Memory B cell (primary cell): ENCODE measurements around the gene DNMT3A.

Experiments used
- ATAC-seq: fragments of 150-1000 bp; cut with Tn5 transposase; 2 replicates; pipeline ENCODE4 v1.10.0; 2021; ENCODE audit warnings: low read depth, mild to moderate bottlenecking, moderate library complexity
- DNase-seq, 2 donors: peaks; one replicate each; pipeline ENCODE4 v3.0.0; 2022; ENCODE audit warnings: low spot score in 2 of 2
- H3K27ac Mint-ChIP-seq: one replicate; pipeline ENCODE4 v1.8.0; 2022; ENCODE audit warnings: mild to moderate bottlenecking, moderate library complexity, mixed read lengths
- H3K27me3 Mint-ChIP-seq: one replicate; pipeline ENCODE4 v1.8.0; 2022; ENCODE audit warnings: mixed read lengths
- H3K36me3 Mint-ChIP-seq: one replicate; pipeline ENCODE4 v1.8.0; 2022; ENCODE audit warnings: mild to moderate bottlenecking, mixed read lengths
- H3K4me1 Mint-ChIP-seq: one replicate; pipeline ENCODE4 v1.8.0; 2022; ENCODE audit warnings: mixed read lengths
- H3K4me3 Mint-ChIP-seq: one replicate; pipeline ENCODE4 v1.8.0; 2022; ENCODE audit warnings: mild to moderate bottlenecking, moderate library complexity, mixed read lengths
- H3K9me3 Mint-ChIP-seq: one replicate; pipeline ENCODE4 v1.8.0; 2022; ENCODE audit warnings: mixed read lengths

Gene DNMT3A

GRCh38 chr2:25257032-25257552 is 84.6 kb downstream of the DNMT3A start:
- Mint-ChIP-seq H3K9me3 (no peaks in the 10 kb centered on the region), H3K4me3 (no peak overlapping the region), H3K27ac (no peak overlapping the region), H3K4me1 (no peaks in the 10 kb centered on the region), H3K27me3 (no peaks in the 10 kb centered on the region), H3K36me3 (peaks cover 11% of the 10 kb centered on the region)
- DNase-seq (no peak), ATAC-seq (no peak)

GRCh38 chr2:25256488-25256875 is 85.2 kb downstream of the DNMT3A start:
- Mint-ChIP-seq H3K4me1 (no peaks in the 10 kb centered on the region), H3K27me3 (no peaks in the 10 kb centered on the region), H3K27ac (peak overlapping the region; percentile 1), H3K9me3 (no peaks in the 10 kb centered on the region), H3K36me3 (peaks cover 9% of the 10 kb centered on the region), H3K4me3 (no peak overlapping the region)
- ATAC-seq = no peak
- no peak for DNase-seq

- Mint-ChIP-seq H3K9me3 (no peaks in the 10 kb centered on the region), H3K27ac (peak overlapping the region; percentile 1), H3K4me1 (peaks cover under 1% of the 10 kb centered on the region), H3K27me3 (no peaks in the 10 kb centered on the region), H3K36me3 (peaks cover 9% of the 10 kb centered on the region), H3K4me3 (no peak overlapping the region)
- ATAC-seq = no peak
- DNase-seq = no peak
Measured at GRCh38 chr2:25255745-25256487, 85.8 kb downstream of the DNMT3A start.

GRCh38 chr2:25254961-25255360 is 86.8 kb downstream of the DNMT3A start:
- no peak for ATAC-seq
- Mint-ChIP-seq H3K4me1 (peaks cover 5% of the 10 kb centered on the region), H3K27me3 (no peaks in the 10 kb centered on the region), H3K27ac (no peak overlapping the region), H3K4me3 (no peak overlapping the region), H3K9me3 (no peaks in the 10 kb centered on the region), H3K36me3 (peaks cover 6% of the 10 kb centered on the region)
- DNase-seq = no peak

GRCh38 chr2:25253153-25253626 is 88.5 kb downstream of the DNMT3A start:
- Mint-ChIP-seq H3K4me3 (peak overlapping the region; percentile 68), H3K36me3 (peaks cover 6% of the 10 kb centered on the region), H3K27me3 (no peaks in the 10 kb centered on the region), H3K9me3 (no peaks in the 10 kb centered on the region), H3K27ac (no peak overlapping the region), H3K4me1 (peaks cover 9% of the 10 kb centered on the region)
- ATAC-seq (no peak), DNase-seq (no peak)

- ATAC-seq = peak; percentile 76
Measured at GRCh38 chr2:25252291-25253152, 89.2 kb downstream of the DNMT3A start.

GRCh38 chr2:25251422-25252273 is 90.1 kb downstream of the DNMT3A start:
- Mint-ChIP-seq H3K4me1 (peaks cover 9% of the 10 kb centered on the region), H3K4me3 (peak overlapping the region; percentile 77), H3K27me3 (no peaks in the 10 kb centered on the region), H3K9me3 (no peaks in the 10 kb centered on the region), H3K27ac (no peak overlapping the region), H3K36me3 (peaks cover 8% of the 10 kb centered on the region)
- peak; percentile 66 for ATAC-seq
- DNase-seq = peak; percentile 28 to 53

More at GRCh38 chr2:25252291-25253152, 89.2 kb downstream of the DNMT3A start:
- Mint-ChIP-seq H3K36me3 (peaks cover 7% of the 10 kb centered on the region), H3K9me3 (no peaks in the 10 kb centered on the region), H3K27me3 (no peaks in the 10 kb centered on the region), H3K4me3 (peak overlapping the region; percentile 77), H3K27ac (no peak overlapping the region), H3K4me1 (peaks cover 9% of the 10 kb centered on the region)
- DNase-seq = peak in 1 of 2 donors; percentile 28

- H3K36me3 Mint-ChIP-seq = peaks cover 8% of the 10 kb centered on the region
- no peaks in the 10 kb centered on the region for H3K9me3 Mint-ChIP-seq
- H3K27ac Mint-ChIP-seq = no peak overlapping the region
- ATAC-seq (peak; percentile 18), DNase-seq (no peak)
- H3K4me1 Mint-ChIP-seq = peaks cover 9% of the 10 kb centered on the region
- H3K27me3 Mint-ChIP-seq = no peaks in the 10 kb centered on the region
- H3K4me3 Mint-ChIP-seq = peak overlapping the region; percentile 77
Measured at GRCh38 chr2:25251071-25251421, 90.7 kb downstream of the DNMT3A start.

GRCh38 chr2:25250331-25251070 is 91.2 kb downstream of the DNMT3A start:
- Mint-ChIP-seq H3K27ac (no peak overlapping the region), H3K4me1 (peaks cover 9% of the 10 kb centered on the region), H3K9me3 (no peaks in the 10 kb centered on the region), H3K4me3 (peak overlapping the region; percentile 75), H3K27me3 (no peaks in the 10 kb centered on the region), H3K36me3 (peaks cover 13% of the 10 kb centered on the region)
- ATAC-seq = peak; percentile 21
- DNase-seq = peak in 1 of 2 donors; percentile 27

- H3K27ac Mint-ChIP-seq = no peak overlapping the region
- H3K4me1 Mint-ChIP-seq = peaks cover 9% of the 10 kb centered on the region
- peak overlapping the region; percentile 24 for H3K4me3 Mint-ChIP-seq
- no peaks in the 10 kb centered on the region for H3K9me3 Mint-ChIP-seq
- DNase-seq = no peak
- H3K36me3 Mint-ChIP-seq = peaks cover 13% of the 10 kb centered on the region
- H3K27me3 Mint-ChIP-seq = no peaks in the 10 kb centered on the region
- no peak for ATAC-seq
Measured at GRCh38 chr2:25249785-25250184, 91.9 kb downstream of the DNMT3A start.

GRCh38 chr2:25247792-25248512 is 93.8 kb downstream of the DNMT3A start:
- ATAC-seq (no peak), DNase-seq (no peak)
- Mint-ChIP-seq H3K4me3 (no peak overlapping the region), H3K9me3 (no peaks in the 10 kb centered on the region), H3K27me3 (no peaks in the 10 kb centered on the region), H3K4me1 (peaks cover 9% of the 10 kb centered on the region), H3K36me3 (peaks cover 17% of the 10 kb centered on the region), H3K27ac (no peak overlapping the region)

- H3K27me3 Mint-ChIP-seq = no peaks in the 10 kb centered on the region
- H3K9me3 Mint-ChIP-seq = no peaks in the 10 kb centered on the region
- ATAC-seq (no peak), DNase-seq (no peak)
- H3K27ac Mint-ChIP-seq = no peak overlapping the region
- H3K4me1 Mint-ChIP-seq = peaks cover 9% of the 10 kb centered on the region
- H3K36me3 Mint-ChIP-seq = peaks cover 26% of the 10 kb centered on the region
- no peak overlapping the region for H3K4me3 Mint-ChIP-seq
Measured at GRCh38 chr2:25246558-25247290, 95.0 kb downstream of the DNMT3A start.
